Measurements from ENCODE around the gene DOCK8. TPM values are rescaled to one million over a fixed set of nuclear protein-coding genes. Genes with fewer than 3 reads are reported as not detected.

The DOCK8 gene
- total RNA-seq, 1 experiment from 2014 or later = 0.37 TPM

GRCh38 chr9:289121-289520 is 74.5 kb downstream of the DOCK8 start:
- intact Hi-C loops (cut with micrococcal nuclease) = no loop called here
- Histone ChIP-seq H4K20me1 (ENCODE audit: insufficient read depth) (no peaks in the 10 kb centered on the region), H3K27me3 (ENCODE audit: insufficient read depth, low read length) (peaks cover 10% of the 10 kb centered on the region; the same call in 1 of the 2 replicates), H3K4me2 (ENCODE audit: low read length) (no peak overlapping the region), H3K9me3 (ENCODE audit: control insufficient read depth in 1 of 2, insufficient read depth in 1 of 2, low read depth in 1 of 2, low read length in 2 of 2) (no peaks in the 10 kb centered on the region), H3K36me3 (ENCODE audit: control insufficient read depth in 1 of 2, insufficient read depth in 2 of 2, low read length in 2 of 2) (no peaks in the 10 kb centered on the region), H3K9me2 (ENCODE audit: insufficient read depth) (no peaks in the 10 kb centered on the region), H3K9ac (ENCODE audit: low read length) (no peak overlapping the region), H2AFZ (ENCODE audit: low read depth, low read length, poor library complexity, severe bottlenecking) (no peak overlapping the region), H3K79me2 (ENCODE audit: insufficient read depth, low read length) (no peaks in the 10 kb centered on the region), H3K27ac (ENCODE audit: low read depth, low read length) (no peak overlapping the region), H3K4me1 (ENCODE audit: control insufficient read depth in 1 of 2, insufficient read depth in 2 of 2, low read length in 2 of 2) (no peaks in the 10 kb centered on the region), H3K4me3 (replicated peaks in 1 of 2; ENCODE audit: low read depth in 1 of 2, low read length in 2 of 2) (no peak overlapping the region)
- TF ChIP-seq SP1 (IDR thresholded peaks at IDR 0.05; ENCODE audit: low read depth) (no peak), TCF7L2 (IDR thresholded peaks at IDR 0.05; ENCODE audit: borderline replicate concordance, extremely low read depth, insufficient read depth, insufficient read length) (no peak), CEBPB (IDR thresholded peaks at IDR 0.05; ENCODE audit: low read depth) (no peak), ATF3 (IDR thresholded peaks at IDR 0.05) (no peak), FOSL1 (IDR thresholded peaks at IDR 0.05; ENCODE audit: low read depth) (no peak), EZH2 (IDR thresholded peaks at IDR 0.05) (no peak), YY1 (IDR thresholded peaks at IDR 0.05; ENCODE audit: extremely low read depth, insufficient replicate concordance, low read depth, low read length) (no peak), SIN3A (IDR thresholded peaks at IDR 0.05; ENCODE audit: low read depth) (no peak), CBX3 (IDR thresholded peaks at IDR 0.05; ENCODE audit: low read depth) (no peak), ELF1 (IDR thresholded peaks at IDR 0.05; ENCODE audit: borderline replicate concordance, low read depth) (no peak), SRF (IDR thresholded peaks at IDR 0.05; ENCODE audit: low read depth) (no peak), CTCF (IDR thresholded peaks at IDR 0.05 in 2 of 3, conservative IDR thresholded peaks at IDR 0.05 in 1 of 3; ENCODE audit: borderline replicate concordance in 1 of 3, insufficient read depth in 1 of 3, low read depth in 2 of 3, low read length in 2 of 3) (no peak), JUND (IDR thresholded peaks at IDR 0.05) (no peak), EGR1 (IDR thresholded peaks at IDR 0.05; ENCODE audit: low read depth) (no peak), MAX (IDR thresholded peaks at IDR 0.05) (no peak)
- no peak for DNase-seq (ENCODE audit: low read depth, low spot score)
- ChIA-PET RAD21 (ENCODE audit: low non-redundant PET in 1 of 2, low total read pairs in 2 of 2, uncharacterized antibody in 2 of 2, unreplicated experiment in 2 of 2) (no interaction called here), POLR2A (no interaction called here), CTCF (no interaction called here)
- no TSS peak for BruUV-seq (replicated peaks)
- no peak for ATAC-seq

All from HCT116 (cell line).